GM12878 (cell line): ENCODE data around the gene HID1. TPM values are rescaled to one million over a fixed set of nuclear protein-coding genes. Genes with fewer than 3 reads are reported as not detected.

Experiments used
- CBX5 ChIP-seq: sonication (generic); IDR thresholded peaks from 2 replicates; pipeline ENCODE4 v1.6.1; 2016; ENCODE audit warnings: low read depth, moderate library complexity, mild to moderate bottlenecking, inconsistent platforms
- CEBPZ ChIP-seq: fragments of 150-350 bp; IDR thresholded peaks from 2 replicates; pipeline ENCODE4 v1.6.1; 2016; ENCODE audit warnings: low read depth, low read length
- CTCF ChIP-seq, 3 experiments: IDR thresholded peaks in 2 of 3; conservative IDR thresholded peaks in 1 of 3; 2 replicates each; pipeline ENCODE4 v1.5.1; 2011; ENCODE audit warnings: low read depth in 3 of 3, low read length in 3 of 3, mild to moderate bottlenecking in 3 of 3, control low read depth in 2 of 3, moderate library complexity in 2 of 3, inconsistent platforms in 1 of 3, mixed read lengths in 1 of 3; ENCODE audit not compliant: control insufficient read depth in 2 of 3, insufficient read depth in 1 of 3; ENCODE audit errors: extremely low read depth in 1 of 3
- IRF4 ChIP-seq: IDR thresholded peaks from 2 replicates; pipeline ENCODE4 v1.6.1; 2011; ENCODE audit warnings: low read depth, low read length
- KDM1A ChIP-seq: fragments of 200-600 bp; sonication (generic); IDR thresholded peaks from 2 replicates; pipeline ENCODE4 v1.6.1; 2016; ENCODE audit warnings: borderline replicate concordance
- MTA2 ChIP-seq: fragments of 450-650 bp; IDR thresholded peaks from 2 replicates; pipeline ENCODE4 v1.6.1; 2016; ENCODE audit warnings: low read depth, mild to moderate bottlenecking, moderate library complexity
- PAX5 ChIP-seq: IDR thresholded peaks from 2 replicates; pipeline ENCODE4 v1.6.1; 2011; ENCODE audit warnings: low read depth, low read length, borderline replicate concordance
- PBX3 ChIP-seq: IDR thresholded peaks from 2 replicates; pipeline ENCODE4 v1.6.1; 2011; ENCODE audit warnings: mild to moderate bottlenecking, low read depth, low read length, moderate library complexity; ENCODE audit not compliant: insufficient replicate concordance
- PKNOX1 ChIP-seq: fragments of 450-650 bp; IDR thresholded peaks from 2 replicates; pipeline ENCODE4 v1.6.1; 2016; ENCODE audit warnings: mild to moderate bottlenecking
- POLR2AphosphoS2 ChIP-seq: IDR thresholded peaks from 2 replicates; pipeline ENCODE4 v1.6.1; 2011; ENCODE audit warnings: low read depth, mild to moderate bottlenecking, low read length, improper control_type of control experiment, moderate library complexity
- RELA ChIP-seq: fragments of 450-650 bp; IDR thresholded peaks from 2 replicates; pipeline ENCODE4 v1.8.0; 2014; ENCODE audit warnings: borderline replicate concordance; ENCODE audit not compliant: partially characterized antibody
- USF2 ChIP-seq: IDR thresholded peaks from 2 replicates; pipeline ENCODE4 v1.6.1; 2011; ENCODE audit warnings: low read depth, low read length, improper control_type of control experiment, borderline replicate concordance
- WRNIP1 ChIP-seq: IDR thresholded peaks from 2 replicates; pipeline ENCODE4 v1.6.1; 2011; ENCODE audit warnings: low read depth, low read length, improper control_type of control experiment, borderline replicate concordance
- ZNF217 ChIP-seq: fragments of 450-650 bp; IDR thresholded peaks from 2 replicates; pipeline ENCODE4 v1.6.1; 2017; ENCODE audit warnings: antibody characterized with exemption, mild to moderate bottlenecking
- ZNF24 ChIP-seq: fragments of 450-650 bp; IDR thresholded peaks from 2 replicates; pipeline ENCODE4 v1.6.1; 2017; ENCODE audit warnings: antibody characterized with exemption, mild to moderate bottlenecking
- ZNF687 ChIP-seq: fragments of 450-650 bp; IDR thresholded peaks from 2 replicates; pipeline ENCODE4 v1.6.1; 2017; ENCODE audit warnings: mild to moderate bottlenecking, moderate library complexity
- polyA plus RNA-seq, 11 experiments: library from polyadenylated mRNA; depleted of rRNA in 4 of 11; unstranded in 6 of 11; stranded (reverse) in 5 of 11; fragments of >200 nt; fragmentation: Nextera tagmentation in 4 of 11; fragmentation: Illumina TruSeq in 1 of 11; extraction: Ambion mirVana in 4 of 11; extraction: Trizol in 1 of 11; gene quantifications; 1 replicate in 1 of 11; 2 replicates in 10 of 11; pipeline versions ENCODE4 v1.2.1 to v1.2.3, GENCODE V29; 2011 to 2016; ENCODE audit warnings: inconsistent platforms in 2 of 11, missing spikeins in 2 of 11, low read depth in 1 of 11
- total RNA-seq, 4 experiments: library from RNA; depleted of rRNA in 3 of 4; stranded (reverse); fragments of >200 nt in 3 of 4; fragmentation: Illumina TruSeq in 1 of 4; extraction: Trizol in 1 of 4; gene quantifications; 2 replicates each; pipeline versions ENCODE4 v1.2.1 to v1.2.3, GENCODE V29; 2013 to 2021

The HID1 gene
- total and polyA plus RNA-seq, 10 of the 15 experiments (the other 5 are each of a cell fraction or from before 2014, with no cell fraction given) = 0.04 to 0.77 (median 0.32) TPM; not detected in 2

- TF ChIP-seq CTCF (IDR thresholded peaks at IDR 0.05 in 2 of 3, conservative IDR thresholded peaks at IDR 0.05 in 1 of 3; ENCODE audit: control insufficient read depth in 2 of 3, extremely low read depth in 1 of 3, insufficient read depth in 1 of 3, low read depth in 3 of 3, low read length in 3 of 3) = peak; percentile 63 to 90 (median 87); a peak in 5 of 6 replicates
- TF ChIP-seq PKNOX1 = no peak
- TF ChIP-seq CEBPZ = no peak
- peak; percentile 62 for TF ChIP-seq USF2
- TF ChIP-seq ZNF687 = no peak
- no peak for TF ChIP-seq WRNIP1
- TF ChIP-seq MTA2 = no peak
- TF ChIP-seq PBX3 = no peak
- TF ChIP-seq ZNF24 = no peak
- no peak for TF ChIP-seq ZNF217
- no peak for TF ChIP-seq POLR2AphosphoS2
- TF ChIP-seq IRF4 = 0 out of 2 replicates have a peak, but pooled peaks have one; percentile 50
- no peak for TF ChIP-seq RELA
- no peak for TF ChIP-seq PAX5
- TF ChIP-seq KDM1A = no peak
- TF ChIP-seq CBX5 = no peak
These were observed 11.8 kb downstream of the HID1 start (continued) for GRCh38 chr17:74960570-74961342.
